ENCODE results near the gene CORO6. TPM values are rescaled to one million over a fixed set of nuclear protein-coding genes. Genes with fewer than 3 reads are reported as not detected.

CORO6 gene
- total RNA-seq, 2 donors from 2014 or later: 2.9 to 4.4 TPM

- DNase-seq: no peak
- ATAC-seq: no peak
- intact Hi-C loops (cut with DNase I, micrococcal nuclease): no loop called here
Measured at GRCh38 chr17:29640981-29641642, 18.4 kb upstream of the CORO6 start.

GRCh38 chr17:29640413-29640812 is 17.7 kb upstream of the CORO6 start:
- DNase-seq: no peak
- ATAC-seq: no peak
- intact Hi-C loops (cut with DNase I, micrococcal nuclease): no loop called here

- DNase-seq (no peak), ATAC-seq (no peak)
- intact Hi-C loops (cut with DNase I, micrococcal nuclease): no loop called here
Measured at GRCh38 chr17:29633886-29634285, 11.2 kb upstream of the CORO6 start.

GRCh38 chr17:29630630-29631193 is 8.0 kb upstream of the CORO6 start:
- ATAC-seq (no peak), DNase-seq (no peak)
- intact Hi-C loops (cut with DNase I, micrococcal nuclease): no loop called here

- intact Hi-C loops (cut with DNase I, micrococcal nuclease): no loop called here
- no peak for ATAC-seq
- no peak for DNase-seq
Measured at GRCh38 chr17:29629839-29630238, 7.1 kb upstream of the CORO6 start.

GRCh38 chr17:29628644-29629043 is 5.9 kb upstream of the CORO6 start:
- intact Hi-C loops (cut with DNase I, micrococcal nuclease): no loop called here
- no peak for DNase-seq
- no peak for ATAC-seq

GRCh38 chr17:29627951-29628350 is 5.2 kb upstream of the CORO6 start:
- ATAC-seq (no peak), DNase-seq (no peak)
- intact Hi-C loops (cut with DNase I, micrococcal nuclease): no loop called here

GRCh38 chr17:29625037-29625750 is 2.5 kb upstream of the CORO6 start:
- no peak for ATAC-seq
- intact Hi-C loops (cut with DNase I, micrococcal nuclease): no loop called here
- DNase-seq: no peak

- DNase-seq (no peak), ATAC-seq (no peak)
- intact Hi-C loops (cut with DNase I, micrococcal nuclease): no loop called here
Measured at GRCh38 chr17:29624586-29624985, 1.9 kb upstream of the CORO6 start.

- DNase-seq (no peak), ATAC-seq (no peak)
- intact Hi-C loops (cut with DNase I, micrococcal nuclease): no loop called here
Measured at GRCh38 chr17:29623283-29623647, 553 bp upstream of the CORO6 start.

GRCh38 chr17:29621751-29622194 is 939 bp downstream of the CORO6 start:
- ATAC-seq (no peak), DNase-seq (no peak)
- intact Hi-C loops (cut with DNase I, micrococcal nuclease): no loop called here

GRCh38 chr17:29620779-29621500 is 1.8 kb downstream of the CORO6 start:
- ATAC-seq (no peak), DNase-seq (no peak)
- intact Hi-C loops (cut with DNase I, micrococcal nuclease): no loop called here

- no peak for ATAC-seq
- no peak for DNase-seq
- intact Hi-C loops (cut with DNase I, micrococcal nuclease): no loop called here
Measured at GRCh38 chr17:29620271-29620670, 2.4 kb downstream of the CORO6 start.

- intact Hi-C loops (cut with DNase I, micrococcal nuclease): no loop called here
- ATAC-seq (no peak), DNase-seq (no peak)
Measured at GRCh38 chr17:29619251-29619650, 3.5 kb downstream of the CORO6 start.

- intact Hi-C loops (cut with DNase I, micrococcal nuclease): no loop called here
- DNase-seq (no peak), ATAC-seq (no peak)
Measured at GRCh38 chr17:29618272-29619065, 4.2 kb downstream of the CORO6 start.

GRCh38 chr17:29617481-29618271 is 5.0 kb downstream of the CORO6 start:
- intact Hi-C loops (cut with DNase I, micrococcal nuclease): no loop called here
- ATAC-seq: peak; percentile 66

GRCh38 chr17:29617125-29617480 is 5.6 kb downstream of the CORO6 start:
- intact Hi-C loops (cut with DNase I, micrococcal nuclease): no loop called here
- DNase-seq (peak; percentile 89 to 90), ATAC-seq (peak; percentile 67)

More at GRCh38 chr17:29617481-29618271, 5.0 kb downstream of the CORO6 start:
- peak; percentile 79 to 89 for DNase-seq

GRCh38 chr17:29616300-29617048 is 6.2 kb downstream of the CORO6 start:
- intact Hi-C loops (cut with DNase I, micrococcal nuclease): no loop called here
- DNase-seq (peak in 1 of 2 donors; percentile 39), ATAC-seq (no peak)
